HG02885 (cell line): ENCODE data around the gene VGF.

Source experiments
- ATAC-seq: cut with Tn5 transposase; IDR thresholded peaks from one replicate; pipeline ENCODE4 v1.9.1; 2021; ENCODE audit warnings: mild to moderate bottlenecking; ENCODE audit not compliant: unreplicated experiment, poor library complexity

The VGF gene

GRCh38 chr7:101186194-101186593, 20.8 kb upstream of the VGF start:
- no peak for ATAC-seq

DNA sequence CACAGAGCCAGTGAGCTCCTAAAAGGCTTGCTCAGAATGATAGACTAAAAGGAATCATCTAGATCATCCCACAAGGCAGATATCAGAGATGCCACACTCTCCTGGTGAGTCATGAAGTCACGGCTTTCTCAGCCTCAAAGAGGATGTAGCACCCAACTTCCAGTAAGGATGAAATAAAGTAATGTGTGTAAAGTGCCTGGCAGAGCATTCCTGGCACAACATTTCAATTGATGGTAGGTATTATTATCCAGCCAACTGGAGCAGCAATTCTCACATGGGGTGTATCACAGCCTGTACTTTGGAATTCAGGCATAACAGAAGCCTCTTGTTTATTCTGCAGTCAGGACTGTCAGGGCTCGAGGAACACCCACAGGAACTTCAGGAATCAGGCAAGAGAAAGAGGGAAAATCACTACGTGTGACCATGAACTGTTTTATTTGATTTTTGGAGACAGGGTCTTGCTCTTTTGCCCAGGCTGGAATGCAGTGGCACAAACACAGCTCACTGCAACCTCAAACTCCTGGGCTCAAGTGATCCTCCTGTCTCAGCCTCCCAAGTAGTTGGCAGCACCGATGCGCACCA, 20.0 kb upstream of the VGF start:
- no peak for ATAC-seq

GRCh38 chr7:101180130-101180755, 14.9 kb upstream of the VGF start, which contains the start of gene NAT16:
NAT16 (minus strand) TSS chr7:101180293; CDS start chr7:101174807, 5,486 bp downstream.
- no peak for ATAC-seq

DNA sequence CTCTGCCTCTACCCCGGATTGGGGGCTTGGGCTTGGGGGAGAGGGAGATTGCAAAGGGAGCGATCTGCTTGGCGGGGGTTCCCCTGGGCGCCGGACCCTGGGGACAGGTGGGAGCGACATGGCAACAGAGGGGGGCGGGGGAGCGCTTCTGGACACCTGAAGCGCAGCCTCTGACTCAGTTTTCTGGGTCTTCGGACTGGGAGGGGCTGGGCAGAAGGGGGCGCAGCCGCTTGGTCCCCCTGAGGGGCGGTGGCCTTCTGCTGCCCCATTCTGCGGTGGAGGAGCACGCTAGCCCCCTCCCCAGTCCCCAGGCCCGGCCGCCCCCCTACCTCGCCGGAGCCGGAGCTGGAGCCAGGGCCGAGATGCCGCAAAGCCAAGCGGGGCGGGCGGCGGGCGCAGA, 14.3 kb upstream of the VGF start:
- no peak for ATAC-seq

- ATAC-seq: no peak
These were observed 13.7 kb upstream of the VGF start for GRCh38 chr7:101179117-101179516.

DNA sequence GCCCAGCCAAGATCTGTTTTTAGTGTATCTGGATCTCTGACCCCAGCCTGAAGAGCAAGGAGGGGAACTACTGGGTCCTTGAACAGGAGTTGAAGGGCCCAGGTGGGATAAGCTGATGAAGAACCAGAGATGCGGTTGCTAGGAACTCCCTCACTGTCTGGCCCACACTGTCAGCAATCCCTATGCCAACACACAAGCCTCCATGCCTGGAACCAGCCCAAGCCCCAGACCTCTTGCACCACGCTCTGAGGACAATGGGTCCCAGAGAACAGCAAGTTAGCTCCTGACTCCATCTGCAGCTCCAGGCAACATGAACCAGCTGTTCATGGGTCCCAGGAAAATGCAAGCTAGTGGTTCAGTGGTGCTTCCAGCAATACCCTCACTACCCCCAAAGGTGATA, 12.3 kb upstream of the VGF start:
- ATAC-seq: no peak

- ATAC-seq: no peak
These were observed 10.3 kb upstream of the VGF start for GRCh38 chr7:101175664-101176063.

DNA sequence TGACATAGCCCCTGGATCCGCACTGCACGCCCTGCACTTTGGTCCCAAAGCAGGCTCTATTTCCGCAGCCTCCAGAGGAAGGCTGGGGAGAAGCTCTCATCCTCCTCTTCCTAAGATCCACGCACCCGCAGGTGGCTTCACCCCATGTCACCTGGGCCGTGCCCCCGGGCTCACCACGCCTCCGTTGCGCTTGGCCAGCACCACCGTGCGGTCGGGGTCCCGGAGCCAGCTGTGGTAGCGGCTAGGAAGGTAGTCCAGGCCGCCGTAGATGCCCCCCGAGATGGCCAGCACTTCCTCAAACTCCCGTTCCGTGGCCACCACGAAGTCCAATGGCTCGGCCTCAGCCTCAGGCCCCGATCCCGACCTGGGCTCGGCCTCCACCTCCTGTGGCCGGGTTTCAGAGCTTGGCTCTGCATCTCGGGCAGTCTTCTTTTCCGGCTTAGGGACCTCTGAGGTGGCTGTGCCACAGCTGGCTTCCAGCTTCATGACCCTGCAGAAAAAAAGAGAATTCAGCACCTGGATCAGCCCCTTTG, 9.0 kb upstream of the VGF start:
- no peak for ATAC-seq

- ATAC-seq: no peak
These were observed 8.4 kb upstream of the VGF start for GRCh38 chr7:101173752-101174244.

DNA sequence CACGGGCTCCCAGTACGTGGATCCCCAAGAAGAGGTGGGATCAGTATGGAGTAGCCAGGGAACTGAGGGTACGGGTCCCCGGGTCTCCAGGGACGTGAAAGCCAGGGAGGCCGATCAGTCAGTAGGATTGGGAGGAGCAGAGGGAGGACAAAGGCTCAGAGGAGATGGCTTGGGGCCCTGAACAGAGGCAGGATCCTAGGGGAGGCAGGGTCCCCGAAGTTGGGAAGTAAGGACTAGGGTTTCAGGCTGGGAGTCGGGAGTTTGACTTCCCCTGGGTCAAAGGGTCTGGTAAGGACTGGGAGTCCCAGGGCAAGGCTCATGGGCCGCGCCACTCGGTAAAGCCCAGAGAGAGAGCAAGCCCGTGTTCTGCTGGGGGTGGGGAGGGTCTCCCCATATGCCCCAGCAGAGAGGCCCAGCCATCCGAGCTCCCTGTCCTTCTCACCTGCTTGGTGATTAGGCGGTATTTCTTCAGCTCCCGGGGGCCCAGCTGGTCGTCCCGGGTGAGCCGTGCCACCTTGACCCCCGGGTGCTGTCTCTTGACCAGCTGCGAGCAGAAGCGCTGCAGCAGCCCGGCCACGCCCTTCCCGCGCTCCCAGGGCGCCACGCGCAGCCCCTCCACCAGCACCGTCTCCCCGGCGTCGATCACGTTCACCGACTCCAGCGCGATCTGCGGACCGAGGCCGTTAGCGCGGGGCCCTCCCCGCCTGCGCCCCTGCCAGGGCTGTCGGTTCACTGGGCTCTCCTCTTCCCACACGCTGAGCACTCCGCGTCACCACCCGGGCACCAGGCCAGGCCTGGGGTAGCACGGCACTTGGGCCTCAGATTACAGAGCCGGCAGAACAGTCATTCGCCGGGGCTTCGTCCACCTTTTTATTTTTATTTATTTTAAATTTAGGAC, 7.7 kb upstream of the VGF start:
- ATAC-seq: no peak

- no peak for ATAC-seq
These were observed 6.9 kb upstream of the VGF start for GRCh38 chr7:101172005-101172853.

DNA sequence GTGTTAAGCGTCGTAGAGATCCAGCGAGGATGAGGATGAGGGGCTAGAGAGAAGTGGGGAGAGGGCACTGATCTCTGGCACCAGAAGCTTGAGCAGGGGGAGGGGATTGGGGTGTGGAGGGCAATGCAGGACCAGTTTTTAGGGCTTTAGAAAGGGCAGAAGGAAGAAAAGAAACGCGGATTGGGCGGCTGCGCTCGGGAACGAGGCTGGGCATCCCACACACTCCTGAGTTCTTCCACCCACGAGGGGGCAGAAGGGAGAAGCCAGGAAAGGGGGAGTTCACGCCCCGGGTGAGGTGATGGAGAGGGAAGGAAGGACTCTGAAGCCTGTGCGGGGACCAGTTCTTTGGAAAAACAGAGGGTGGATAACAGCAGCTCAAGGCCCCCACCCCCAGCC, 6.1 kb upstream of the VGF start:
- ATAC-seq: no peak

DNA sequence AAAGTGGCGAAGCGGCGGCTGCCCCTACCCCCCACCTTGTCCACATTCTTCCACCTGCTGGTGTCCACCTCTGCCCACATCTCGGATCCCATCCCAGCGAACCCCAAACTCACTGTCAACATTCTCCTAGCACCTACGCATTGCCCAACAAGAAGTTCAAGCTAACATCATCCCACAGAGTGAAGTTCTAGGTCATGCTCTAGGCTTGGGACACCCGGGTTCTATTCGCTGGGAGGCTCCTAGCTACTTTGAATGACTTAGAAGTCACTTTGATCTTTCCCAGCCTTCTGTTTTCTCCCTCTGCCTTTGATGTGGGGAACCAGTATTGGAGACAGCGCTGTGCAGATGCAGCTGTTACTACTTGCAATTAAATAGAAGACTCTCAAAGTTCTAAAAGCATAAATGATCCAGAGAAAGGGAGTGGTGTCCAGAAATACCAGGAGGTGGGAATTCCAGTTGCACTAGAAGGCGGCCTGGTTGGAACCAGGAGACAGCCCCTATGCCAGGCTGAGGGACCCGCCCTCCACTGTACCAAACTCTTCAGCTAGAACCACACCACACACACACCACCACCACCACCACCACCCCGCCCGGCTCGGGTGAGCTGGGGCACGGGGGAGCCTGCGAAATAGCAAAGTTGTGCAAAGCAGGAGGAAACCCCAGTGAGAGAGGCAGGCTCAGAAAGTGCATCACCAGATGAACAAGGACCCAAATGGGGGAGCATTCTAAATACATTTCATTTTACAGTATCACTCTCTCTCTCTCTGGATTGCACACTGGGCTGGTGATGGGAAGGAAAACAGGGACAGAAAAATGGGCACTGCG, 5.5 kb upstream of the VGF start:
- no peak for ATAC-seq

DNA sequence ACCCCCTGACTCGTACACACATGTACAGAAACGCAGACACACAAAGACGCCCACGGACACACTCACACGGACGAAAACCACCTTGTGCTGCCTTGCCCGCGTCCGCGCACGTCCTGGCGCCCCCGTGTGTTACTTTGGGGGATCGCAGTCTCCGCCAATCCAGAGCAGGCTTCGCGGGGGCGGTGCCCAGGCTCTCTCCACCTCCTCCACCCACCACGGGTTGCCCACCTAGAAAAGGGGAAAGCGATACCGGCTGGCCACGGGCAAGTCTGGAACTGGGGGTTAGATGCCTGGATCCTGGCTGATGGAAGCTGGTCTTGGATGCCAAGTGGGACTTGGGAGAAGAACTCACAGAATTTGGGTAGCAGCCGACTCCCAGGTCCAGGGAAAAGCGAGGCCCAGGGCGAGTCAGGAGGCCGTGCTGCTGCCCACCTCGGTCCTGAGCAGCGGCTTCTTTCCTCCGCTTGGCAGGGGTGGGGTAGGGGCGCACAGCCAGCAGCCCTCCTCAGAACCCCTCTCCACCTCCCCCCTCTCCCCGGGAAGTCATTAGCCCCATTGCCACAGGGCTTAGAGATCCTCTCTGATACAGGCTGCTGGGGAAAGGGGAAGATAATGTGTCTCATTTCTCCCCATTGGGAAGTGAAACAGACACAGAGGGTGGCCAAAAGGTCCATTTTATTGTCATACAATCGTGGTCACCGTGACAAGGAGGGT, 4.6 kb upstream of the VGF start:
- no peak for ATAC-seq

DNA sequence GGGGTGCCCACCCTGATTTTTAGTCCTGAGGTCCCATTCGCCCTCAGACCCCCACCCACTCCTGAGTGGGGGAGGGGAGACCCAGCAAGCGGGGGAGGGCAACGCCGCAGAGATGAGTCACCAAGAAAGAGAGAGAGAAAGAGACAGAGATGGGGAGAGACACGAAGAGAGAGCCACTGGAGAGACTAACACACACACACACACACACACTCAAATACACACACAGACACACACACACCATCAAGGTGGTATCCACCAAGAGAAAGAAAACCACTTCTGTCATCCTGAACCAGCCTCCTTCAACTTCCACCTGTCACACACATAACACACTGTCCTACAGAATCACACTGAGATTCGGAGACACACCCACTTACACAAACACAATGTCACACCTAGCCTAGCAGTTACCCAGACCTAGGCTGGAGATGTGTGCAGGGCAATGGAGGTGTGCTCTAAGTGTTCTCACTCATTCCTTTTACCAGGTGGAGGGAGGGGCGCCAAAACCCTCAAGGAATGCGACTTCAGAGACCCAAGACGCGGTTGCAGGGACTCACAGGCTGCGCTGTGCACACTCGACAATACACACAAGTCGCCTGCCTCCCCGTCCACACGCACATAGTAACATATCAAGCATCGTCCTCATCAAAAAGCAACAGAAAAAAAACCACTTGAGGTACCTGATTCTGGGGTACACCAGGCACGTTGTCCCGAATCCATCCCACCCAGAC, 3.9 kb upstream of the VGF start:
- ATAC-seq: no peak

- ATAC-seq: no peak
These were observed 3.2 kb upstream of the VGF start for GRCh38 chr7:101168412-101169049.

DNA sequence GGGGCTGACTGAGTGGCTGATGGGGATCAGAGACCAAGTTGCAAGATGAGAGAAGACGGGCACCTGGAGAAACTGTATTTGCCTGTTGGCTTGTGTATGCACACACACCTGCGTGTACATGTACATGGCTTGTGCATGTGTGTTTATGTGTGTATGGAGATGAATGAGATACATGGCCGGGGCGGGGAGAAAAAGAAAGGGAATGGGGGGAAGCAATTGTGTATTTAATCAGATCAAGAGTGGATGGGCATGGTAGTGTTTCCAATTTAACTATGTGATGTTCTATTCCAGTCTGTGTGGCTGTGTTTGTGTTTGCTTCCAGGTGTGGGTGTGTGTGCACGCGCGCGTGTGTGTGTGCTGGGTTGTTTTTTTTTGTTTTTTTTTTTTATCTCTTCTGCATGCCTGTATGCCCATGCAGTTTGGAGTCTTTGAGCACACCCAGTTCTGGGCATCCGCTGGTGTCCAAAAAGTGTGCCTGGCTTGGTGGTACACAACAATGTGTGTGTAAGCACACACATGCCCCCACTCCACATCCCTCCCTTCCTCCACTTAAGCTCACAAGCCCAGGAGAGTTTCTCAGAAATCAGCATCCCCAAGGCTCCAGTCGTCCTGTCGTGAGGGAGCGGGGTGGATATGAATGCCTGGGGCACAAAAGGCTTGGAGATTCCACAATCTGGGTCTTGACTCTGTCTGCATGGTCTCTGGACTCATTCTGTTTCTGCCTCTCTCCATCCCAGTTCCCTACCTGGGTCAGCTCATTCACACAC, 2.5 kb upstream of the VGF start:
- no peak for ATAC-seq
